NOMO-1 (cell line): ENCODE measurements around the gene TRIP13.

ENCODE experiments used
- DNase-seq, 2 experiments: peaks; one replicate each; lab custom pipeline; 2025; ENCODE audit not compliant: unreplicated experiment in 2 of 2; lab: John Stamatoyannopoulos, UW

The TRIP13 gene

DNA sequence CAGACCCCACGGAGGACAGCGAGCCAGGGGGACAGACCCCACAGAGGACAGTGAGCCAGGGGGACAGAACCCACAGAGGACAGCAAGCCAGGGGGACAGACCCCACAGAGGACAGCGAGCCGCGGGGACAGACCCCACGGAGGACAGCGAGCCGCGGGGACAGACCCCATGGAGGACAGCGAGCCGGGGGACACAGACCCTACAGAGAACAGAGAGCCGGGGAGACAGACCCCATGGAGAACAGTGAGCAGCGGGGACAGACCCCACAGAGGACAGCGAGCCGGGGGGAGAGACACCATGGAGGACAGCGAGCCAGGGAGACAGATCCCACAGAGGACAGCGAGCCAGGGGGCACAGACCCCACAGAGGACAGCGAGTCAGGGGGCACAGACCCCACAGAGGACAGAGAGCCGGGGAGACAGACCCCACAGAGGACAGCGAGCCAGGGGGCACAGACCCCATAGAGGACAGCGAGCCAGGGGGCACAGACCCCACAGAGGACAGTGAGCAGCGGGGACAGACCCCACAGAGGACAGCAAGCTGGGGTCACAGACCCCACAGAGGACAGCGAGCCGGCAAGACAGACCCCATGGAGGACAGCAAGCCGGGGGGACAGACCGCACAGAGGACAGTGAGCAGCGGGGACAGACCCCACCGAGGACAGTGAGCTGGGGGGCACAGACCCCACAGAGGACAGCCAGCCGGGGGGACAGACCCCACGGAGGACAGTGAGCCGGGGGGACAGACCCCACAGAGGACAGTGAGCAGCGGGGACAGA is 37.5 kb upstream of the TRIP13 start:
- DNase-seq = no peak

DNA sequence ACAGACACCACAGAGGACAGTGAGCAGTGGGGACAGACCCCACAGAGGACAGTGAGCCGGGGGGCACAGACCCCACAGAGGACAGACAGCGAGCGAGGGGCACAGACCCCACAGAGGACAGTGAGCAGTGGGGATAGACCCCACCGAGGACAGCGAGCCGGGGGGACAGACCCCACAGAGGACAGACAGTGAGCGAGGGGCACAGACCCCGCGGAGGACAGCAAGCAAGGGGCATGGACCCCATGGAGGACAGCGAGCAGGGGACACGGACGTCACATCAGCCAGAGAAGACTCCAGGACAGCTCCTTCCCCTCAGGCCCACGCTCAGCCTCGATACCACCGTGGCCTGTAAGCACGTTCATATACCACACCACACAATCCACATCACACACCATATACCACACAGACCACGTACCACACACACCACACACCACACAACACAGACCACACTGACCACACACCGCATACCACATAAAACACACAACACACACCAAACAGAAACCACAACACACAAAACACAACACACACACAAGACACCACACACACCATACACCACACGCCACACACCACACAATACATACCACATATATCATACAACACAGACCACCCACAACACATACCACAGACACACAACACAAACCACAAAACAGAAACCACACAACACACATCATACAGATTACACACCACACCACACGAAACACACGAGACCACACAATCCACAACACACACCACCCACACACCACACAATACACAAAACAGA is 36.7 kb upstream of the TRIP13 start:
- no peak for DNase-seq

DNA sequence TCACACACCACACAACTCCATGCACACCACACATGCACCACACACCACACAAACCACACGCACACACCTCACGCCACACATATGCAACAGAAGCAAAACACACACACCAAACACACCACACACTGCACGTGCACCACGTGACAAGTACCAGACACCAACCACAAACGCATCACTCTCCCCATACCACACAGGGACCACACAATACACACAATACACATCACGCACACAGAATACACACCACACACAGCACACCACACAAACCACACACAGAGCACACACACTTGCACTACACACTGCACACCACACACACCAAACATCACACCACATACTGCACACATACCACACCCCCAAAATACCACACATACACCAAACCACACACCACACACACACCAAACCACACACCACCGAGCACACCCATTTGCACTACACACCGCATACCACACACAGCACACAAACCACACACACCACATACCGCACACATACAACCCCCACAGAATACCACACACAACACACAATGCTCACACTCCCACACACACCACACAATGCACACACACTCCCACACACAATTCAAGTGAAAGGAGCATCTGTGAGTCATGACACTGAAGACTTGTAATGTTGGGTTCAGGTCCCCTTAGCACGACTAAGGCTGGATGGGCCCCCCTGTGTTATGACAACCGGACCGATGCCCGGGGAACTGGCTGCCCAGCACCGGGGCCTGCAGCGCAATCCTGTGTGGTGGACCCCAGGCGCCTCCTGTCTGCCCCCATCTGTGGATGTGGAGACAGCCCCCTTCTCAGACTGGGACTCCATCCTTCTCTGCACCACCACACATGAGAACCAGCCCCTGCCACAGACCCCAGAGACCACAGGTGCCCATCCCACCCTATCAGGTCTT is 35.9 kb upstream of the TRIP13 start:
- DNase-seq = no peak

DNA sequence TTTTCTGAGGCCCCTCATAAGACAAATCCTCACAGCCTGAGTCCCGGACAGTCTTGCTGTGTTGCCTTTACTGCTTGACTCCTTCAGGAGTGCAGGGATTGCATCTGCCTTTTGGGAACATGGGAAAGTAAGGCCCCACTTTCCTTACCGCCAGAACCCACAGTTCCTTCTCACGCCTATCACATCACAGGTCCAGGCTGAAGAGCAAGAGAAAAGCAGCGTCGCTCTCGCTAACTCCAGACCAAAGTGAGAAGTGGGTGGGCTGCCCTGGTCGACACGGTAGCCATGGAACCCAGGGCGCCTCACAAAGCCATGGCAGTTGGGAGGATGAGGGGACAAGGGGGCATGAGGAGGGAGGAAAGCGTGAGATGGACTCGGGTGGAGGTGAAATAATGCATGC is 34.0 kb upstream of the TRIP13 start:
- no peak for DNase-seq

DNA sequence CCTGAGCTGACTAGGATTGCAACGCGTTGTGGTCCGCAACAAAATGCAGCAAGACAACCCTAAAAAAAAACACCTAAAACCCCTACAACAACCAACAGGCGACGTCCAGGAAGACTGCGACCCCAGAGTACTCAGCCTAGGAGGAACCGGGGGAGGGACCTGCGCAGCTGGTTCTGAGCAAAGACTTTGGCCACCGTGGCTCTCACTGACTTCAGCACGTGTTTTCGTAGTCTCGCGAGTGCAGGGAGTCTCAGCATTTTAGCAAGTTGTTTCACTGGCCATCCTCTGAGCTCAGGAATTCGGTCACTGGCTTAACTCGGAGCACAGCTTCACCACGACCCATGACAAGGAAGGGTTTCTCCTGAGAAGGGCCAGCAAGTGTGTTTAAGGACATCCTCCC is 33.3 kb upstream of the TRIP13 start:
- no peak for DNase-seq

DNA sequence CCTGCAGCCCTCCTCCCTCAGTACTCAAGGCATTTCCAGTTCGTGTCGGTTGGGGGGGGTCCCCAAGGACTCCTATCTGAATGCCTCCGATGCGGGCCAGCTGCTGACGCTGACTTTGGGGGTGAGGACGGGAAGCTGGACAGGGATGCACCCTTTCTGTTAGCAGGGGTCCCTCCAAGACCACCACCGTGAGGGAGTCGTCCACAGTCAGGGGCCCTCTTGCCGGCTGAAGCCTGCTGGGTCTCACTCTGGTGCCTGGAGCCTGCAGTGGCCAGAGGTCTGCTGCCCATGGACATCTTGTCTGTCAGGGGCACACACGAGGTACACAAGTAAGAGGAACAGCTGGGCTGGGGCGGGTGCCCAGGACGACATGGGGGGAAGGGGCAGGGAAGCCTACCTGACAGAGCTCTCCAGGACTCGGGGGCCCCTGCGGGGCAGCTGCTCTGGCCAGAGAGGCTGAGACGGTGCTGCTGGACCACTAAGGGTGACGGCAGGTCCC is 32.8 kb upstream of the TRIP13 start:
- no peak for DNase-seq

DNA sequence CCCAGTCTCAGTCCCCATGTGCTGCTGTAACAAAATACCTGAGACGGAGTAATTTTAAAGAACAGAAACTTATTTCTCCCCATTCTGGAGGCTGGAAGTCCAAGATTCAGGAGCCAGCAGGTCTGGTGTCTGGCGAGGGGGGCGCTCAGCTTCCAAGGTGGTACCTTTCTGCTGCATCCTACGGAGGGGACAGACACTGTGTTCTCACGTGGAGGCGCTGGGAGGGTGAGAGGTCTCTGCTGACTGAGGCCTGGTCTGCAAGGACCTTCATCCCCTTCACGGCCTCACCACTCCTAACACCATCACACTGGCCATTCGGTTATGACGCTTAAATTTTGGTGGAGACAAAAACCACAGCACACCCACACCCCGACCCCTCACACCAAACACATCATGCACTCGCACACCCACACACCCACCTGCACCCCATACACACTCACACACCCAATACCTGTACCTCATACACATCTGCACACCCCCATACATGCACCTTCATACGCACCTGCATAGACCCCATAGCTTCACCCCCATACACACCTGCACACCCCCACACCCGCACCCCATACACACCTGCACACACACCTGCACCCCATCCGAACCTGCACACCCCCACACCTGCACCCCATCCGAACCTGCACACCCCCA is 32.1 kb upstream of the TRIP13 start:
- DNase-seq = no peak

DNA sequence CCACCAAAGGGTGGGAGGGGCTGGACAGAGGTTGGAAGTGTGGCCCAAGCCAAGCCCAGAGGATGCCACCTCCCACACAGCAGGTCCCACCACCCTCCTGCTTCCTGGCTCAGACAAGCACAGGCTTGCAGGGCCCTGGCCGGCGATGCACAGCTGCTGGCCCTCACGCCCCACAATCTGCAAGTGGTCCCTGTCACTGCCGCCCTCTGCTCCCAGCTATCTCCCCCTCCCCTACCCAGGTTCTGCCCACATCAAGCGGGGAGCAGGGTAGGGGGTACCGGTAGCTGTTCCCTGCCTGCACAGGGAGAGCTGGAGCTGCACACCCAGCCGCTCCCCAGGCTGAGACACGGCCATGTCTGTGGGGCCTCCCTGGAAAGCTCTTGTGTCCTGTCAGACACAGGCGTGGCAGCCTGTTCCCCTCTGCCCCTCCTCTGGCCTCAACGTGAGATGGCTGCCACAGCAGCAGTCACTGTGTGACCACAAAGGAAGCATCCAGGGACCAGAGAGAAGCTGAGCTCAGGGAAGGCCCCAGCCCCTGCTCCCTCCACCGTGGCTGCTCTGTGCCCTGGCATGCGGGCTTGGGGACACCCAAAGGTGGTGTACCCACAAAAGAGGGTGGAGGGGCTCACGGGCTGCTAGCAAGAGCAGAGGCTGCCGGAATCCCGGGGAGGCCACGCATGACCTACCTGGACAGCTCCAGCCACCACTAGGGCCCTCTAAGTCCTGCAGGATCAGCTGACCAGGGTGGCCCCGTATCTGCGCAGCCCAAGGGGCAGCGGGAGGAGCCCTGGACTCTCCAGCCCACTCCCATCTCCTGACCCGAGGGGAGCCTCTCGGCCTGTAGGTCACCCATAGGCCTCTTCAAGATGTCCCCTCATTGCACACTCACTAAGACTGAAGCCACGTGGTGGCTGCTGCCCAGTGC is 31.0 kb upstream of the TRIP13 start:
- DNase-seq = no peak

DNA sequence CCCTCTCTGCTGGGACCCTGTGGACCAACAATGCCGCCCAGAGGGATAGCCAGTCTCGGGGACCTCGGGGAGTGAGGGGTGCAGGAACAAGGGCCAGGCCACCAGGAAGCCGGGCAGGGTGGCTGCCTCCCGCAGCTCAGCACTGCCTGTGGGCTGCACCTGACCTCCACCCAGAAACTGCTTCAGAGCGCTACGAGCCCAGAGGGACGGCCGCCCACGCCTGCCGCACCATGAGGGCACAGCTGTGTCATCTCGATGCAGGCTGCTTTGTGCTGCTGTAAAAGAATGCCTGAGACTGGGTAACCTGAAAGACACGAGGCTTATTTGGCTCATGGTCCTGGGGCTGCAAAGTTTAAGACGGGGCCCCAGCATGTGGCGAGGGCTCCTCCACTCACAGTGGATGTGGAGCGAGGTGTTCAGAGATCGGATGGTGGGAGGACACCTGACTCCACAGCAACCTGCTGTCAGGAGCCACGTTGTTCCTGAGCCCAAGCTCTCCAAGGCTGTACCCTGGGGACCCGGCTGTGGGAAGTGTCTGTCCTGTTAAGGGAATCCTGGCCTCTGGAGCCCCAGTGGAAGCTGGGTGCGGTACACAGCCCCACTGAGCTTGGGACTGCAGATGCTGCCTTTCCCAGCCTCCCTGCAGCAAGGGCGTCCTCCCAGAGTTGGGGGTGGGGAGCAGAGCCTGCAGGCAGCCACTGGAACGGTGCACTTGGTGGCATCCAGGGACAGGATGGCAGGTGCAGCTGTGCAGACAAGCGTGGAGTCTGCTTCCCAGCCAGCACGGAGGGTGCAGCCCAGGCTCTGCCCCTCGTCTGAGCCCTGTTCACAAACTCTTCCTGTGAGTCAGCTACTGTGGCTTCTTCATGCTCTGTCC is 30.1 kb upstream of the TRIP13 start:
- DNase-seq = no peak

DNA sequence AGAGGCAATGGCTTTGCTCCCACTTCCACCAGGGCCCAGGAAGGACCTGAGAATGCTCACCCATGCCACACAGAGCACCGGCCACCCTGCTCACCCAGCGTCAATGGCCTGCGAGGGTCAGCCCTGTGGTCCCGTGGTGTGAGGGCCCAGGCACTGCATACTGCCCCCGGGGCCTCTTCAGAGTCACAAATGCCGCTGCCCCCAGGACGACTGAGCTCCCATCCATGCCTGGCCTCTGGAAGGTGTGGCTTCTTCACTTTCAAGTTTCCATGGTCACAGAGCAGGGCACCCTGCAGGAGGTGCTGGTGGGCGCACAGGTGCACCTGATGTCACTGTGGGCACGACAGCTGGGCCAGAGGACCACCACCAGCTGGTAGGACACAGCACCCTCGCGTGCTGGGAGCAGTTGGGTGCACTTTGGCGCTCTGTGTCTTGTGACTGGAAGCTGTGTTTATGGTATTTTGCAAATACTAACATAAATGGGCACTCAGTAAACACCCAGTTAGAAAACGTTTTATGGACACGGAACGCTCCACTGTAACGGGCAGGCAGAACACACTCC is 29.4 kb upstream of the TRIP13 start:
- DNase-seq = no peak

DNA sequence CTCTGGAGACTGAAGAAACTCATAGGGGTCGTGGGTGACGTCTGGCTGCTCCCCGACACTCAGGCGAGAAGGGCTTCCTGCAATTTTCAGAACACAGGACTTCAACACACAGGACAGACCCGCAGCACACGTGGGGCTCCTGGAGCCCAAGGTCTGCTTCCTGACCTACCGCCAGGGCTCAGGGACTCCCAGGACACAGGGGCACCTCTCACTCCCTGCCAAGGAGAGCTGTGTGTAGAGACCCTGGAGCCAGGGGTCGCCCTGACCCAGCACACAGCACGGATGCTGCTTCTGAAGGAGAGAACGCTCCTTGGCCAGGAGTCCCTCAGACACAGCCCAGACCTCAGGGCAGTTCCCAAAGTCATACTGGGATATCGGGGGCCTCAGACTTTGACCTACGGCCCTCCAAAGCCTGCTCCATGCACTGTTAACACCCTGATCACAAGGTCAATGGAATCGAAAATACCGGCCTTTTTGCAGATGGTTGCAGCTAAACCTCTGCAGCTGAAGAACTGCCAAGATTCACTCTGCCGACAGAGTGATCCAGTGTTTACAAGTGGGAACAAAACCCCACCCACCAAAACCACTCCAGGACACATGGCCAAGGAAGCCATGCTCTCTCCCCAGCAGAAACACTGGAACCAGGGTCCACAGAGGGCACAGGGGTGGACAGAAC is 28.1 kb upstream of the TRIP13 start:
- no peak for DNase-seq

DNA sequence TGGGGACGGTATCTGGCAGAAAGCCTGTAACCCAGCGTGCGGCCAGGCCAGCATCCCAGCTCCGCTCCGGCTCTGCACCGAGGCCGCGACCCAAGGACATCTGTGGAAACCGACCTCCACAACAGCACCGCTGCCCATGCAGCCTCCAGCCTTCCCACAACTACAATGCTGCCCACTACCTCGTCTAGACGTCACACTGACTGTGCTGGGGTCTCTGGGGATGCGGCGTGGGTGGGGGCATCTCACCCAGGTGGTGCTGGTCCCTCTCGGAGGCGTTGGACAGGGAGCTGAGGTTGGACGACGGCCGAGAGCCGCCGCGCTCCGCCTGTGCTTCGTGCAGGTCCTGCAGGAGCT is 27.5 kb upstream of the TRIP13 start:
- DNase-seq = no peak

DNA sequence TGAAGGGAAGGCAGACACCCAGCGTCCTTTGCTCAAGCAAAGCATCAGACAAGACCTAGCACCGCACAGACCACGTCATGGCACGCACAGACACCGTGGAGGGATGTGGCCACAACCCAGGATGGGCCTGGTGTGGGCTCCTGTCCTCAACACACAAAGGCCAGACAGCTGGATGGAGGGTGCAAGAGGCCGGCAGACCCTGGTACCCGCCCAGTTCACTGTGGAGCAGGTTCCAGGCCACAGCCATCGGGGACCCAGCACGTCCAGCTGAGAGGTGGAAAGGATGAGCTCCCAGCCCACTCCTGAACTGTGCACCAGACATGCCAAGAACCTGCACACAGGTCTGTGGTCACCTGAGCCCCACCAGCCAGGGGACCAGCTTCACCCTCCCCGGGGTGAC is 26.9 kb upstream of the TRIP13 start:
- DNase-seq = no peak

DNA sequence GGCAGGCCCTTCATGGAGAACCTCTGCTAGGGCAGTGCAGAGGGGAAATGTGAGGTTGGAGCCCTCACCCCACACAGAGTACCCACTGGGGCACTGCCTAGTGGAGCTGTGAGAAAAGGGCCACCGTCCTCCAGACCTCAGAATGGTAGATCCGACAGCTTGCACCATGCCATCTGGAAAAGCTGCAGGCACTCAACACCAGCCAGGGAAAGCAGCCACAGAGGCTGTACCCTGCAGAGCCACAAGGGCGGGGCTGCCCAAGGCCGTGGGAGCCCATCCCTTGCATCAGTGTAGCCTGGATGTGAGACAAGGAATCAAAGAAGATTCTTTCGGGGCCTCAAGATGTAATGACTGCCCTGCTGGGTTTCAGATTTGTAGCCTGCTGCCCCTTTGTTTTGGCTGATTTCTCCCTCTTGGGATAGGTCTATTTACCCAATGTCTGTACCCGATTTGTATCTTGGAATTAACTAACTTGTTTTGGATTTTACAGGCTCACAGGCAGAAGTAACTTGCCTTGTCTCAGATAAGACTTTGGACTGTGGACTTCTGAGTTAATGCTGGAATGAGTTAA is 25.3 kb upstream of the TRIP13 start:
- DNase-seq = no peak

DNA sequence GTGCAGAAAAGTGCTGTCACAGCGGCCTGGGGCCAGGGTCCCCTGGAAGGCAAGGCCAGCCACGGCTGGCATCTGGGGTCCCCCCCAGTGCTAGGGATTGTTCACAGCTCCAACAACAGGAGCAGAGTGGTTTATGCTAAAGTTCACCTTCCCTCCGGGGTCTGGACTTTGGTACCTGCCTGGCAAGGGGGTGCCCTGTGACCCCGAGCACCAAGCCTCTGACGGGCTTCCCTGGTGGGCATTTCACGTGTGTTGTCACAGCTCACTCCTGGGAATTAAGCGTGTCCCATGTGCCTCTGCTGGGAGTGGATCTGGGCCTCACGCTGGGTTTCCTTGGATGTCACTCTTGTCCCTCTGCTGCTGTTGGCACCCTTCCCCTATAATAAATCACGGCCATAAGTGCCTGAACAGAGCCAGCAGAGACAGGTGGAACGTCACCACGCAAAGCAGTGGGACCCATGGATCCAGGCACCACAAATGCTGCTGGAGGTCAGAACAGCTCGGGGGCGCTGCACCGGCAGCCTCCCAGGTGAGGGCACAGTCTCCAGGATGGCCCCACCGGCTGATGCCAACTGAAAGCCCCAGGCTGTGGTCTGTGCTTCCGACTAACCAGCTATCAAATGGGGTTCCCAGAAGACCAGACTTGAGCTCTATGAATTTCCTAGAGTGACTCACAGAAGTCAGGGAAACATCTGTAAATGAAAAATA is 24.1 kb upstream of the TRIP13 start:
- DNase-seq = no peak

DNA sequence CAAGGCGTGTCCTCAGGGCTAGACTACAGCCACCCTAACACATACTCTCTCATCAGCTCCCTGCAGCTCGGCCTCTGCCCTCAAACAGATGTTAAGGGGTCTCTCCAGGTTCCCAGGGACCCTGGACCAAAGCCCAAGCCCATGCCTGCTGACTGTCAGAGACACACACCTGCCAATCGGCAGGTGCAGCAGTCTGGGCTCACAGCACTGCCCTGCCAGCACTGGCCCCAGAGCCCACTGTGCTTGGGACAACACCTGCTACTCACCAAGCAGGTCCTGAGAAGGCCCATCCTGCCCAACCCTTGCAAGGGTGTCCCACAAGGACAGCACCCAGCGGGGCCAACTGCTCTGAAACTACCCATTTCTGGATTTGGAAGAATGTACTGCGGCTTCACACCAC is 21.7 kb upstream of the TRIP13 start:
- DNase-seq = no peak
